Ovary (tissue), 3 donors: ENCODE data around the gene SMARCC1.

ENCODE experiments used
- EP300 ChIP-seq: sonication (generic); formaldehyde crosslinking; IDR thresholded peaks from one replicate; pipeline ENCODE4 v1.6.1; 2017; ENCODE audit warnings: antibody characterized with exemption
- POLR2A ChIP-seq: fragments of 450-650 bp; IDR thresholded peaks from one replicate; pipeline ENCODE4 v1.6.1; 2017; ENCODE audit warnings: antibody characterized with exemption, mild to moderate bottlenecking, moderate library complexity
- TF ChIP-seq, protein P1 (sequence below), 3 donors: fragments of 450-650 bp in 2 of 3; fragments of 200-600 bp in 1 of 3; IDR thresholded peaks; one replicate each; pipeline versions ENCODE4 v1.5.1 to v1.8.0; 2016 to 2022; ENCODE audit warnings: antibody characterized with exemption in 3 of 3, mild to moderate bottlenecking in 1 of 3
- donor health status: DM: no; HTN: no; CAD: no.

DNA sequence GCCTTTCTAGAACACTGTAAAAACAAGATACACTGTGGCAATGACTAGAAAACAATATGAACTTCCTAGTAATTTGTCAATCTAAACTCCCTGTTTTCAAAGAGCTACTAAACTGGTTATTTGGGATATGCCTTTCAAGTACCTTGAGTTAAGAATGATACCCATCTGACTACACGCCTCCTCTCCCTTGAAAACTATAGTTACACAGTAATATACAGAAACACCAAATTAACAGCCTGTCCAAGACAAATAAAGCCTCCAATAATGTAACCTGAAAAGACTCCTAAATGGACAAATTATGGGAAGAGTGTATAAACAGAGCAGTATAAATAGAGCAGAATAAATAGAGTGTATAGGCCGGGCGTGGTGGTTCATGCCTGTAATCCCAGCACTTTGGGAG is 70.1 kb downstream of the SMARCC1 start:
- TF ChIP-seq EP300 (no peak), POLR2A (no peak)
- TF ChIP-seq, protein P1, sequence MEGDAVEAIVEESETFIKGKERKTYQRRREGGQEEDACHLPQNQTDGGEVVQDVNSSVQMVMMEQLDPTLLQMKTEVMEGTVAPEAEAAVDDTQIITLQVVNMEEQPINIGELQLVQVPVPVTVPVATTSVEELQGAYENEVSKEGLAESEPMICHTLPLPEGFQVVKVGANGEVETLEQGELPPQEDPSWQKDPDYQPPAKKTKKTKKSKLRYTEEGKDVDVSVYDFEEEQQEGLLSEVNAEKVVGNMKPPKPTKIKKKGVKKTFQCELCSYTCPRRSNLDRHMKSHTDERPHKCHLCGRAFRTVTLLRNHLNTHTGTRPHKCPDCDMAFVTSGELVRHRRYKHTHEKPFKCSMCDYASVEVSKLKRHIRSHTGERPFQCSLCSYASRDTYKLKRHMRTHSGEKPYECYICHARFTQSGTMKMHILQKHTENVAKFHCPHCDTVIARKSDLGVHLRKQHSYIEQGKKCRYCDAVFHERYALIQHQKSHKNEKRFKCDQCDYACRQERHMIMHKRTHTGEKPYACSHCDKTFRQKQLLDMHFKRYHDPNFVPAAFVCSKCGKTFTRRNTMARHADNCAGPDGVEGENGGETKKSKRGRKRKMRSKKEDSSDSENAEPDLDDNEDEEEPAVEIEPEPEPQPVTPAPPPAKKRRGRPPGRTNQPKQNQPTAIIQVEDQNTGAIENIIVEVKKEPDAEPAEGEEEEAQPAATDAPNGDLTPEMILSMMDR (IDR thresholded peaks at IDR 0.05), result no peak
